Neuronal stem cell (in vitro differentiated cells): ENCODE measurements around the gene CCDC71L.

ENCODE experiments used
- DNase-seq: peaks from one replicate; pipeline ENCODE4 v3.0.0-alpha.2; 2013; ENCODE audit warnings: low spot score
- H2AFZ ChIP-seq: one replicate; pipeline ENCODE4 v1.6.1; 2013; ENCODE audit warnings: mild to moderate bottlenecking, low read length, inconsistent platforms
- H2AK5ac ChIP-seq: 2 replicates; pipeline ENCODE4 v1.6.1; 2013; ENCODE audit warnings: low read depth, mild to moderate bottlenecking, inconsistent platforms, low read length, moderate library complexity, mixed read lengths
- H2BK120ac ChIP-seq: 2 replicates; pipeline ENCODE4 v1.6.1; 2013; ENCODE audit warnings: low read depth, mild to moderate bottlenecking, inconsistent platforms, low read length, moderate library complexity, mixed read lengths
- H2BK12ac ChIP-seq: one replicate; pipeline ENCODE4 v1.6.1; 2013; ENCODE audit warnings: low read length, inconsistent platforms
- H2BK15ac ChIP-seq: 2 replicates; pipeline ENCODE4 v1.6.1; 2013; ENCODE audit warnings: mild to moderate bottlenecking, low read length, inconsistent platforms, mixed read lengths
- H2BK5ac ChIP-seq: one replicate; pipeline ENCODE4 v1.6.1; 2013; ENCODE audit warnings: inconsistent platforms, mild to moderate bottlenecking, low read length, moderate library complexity
- H3K14ac ChIP-seq: one replicate; pipeline ENCODE4 v1.6.1; 2013; ENCODE audit warnings: low read length, inconsistent platforms
- H3K18ac ChIP-seq: 2 replicates; pipeline ENCODE4 v1.6.1; 2013; ENCODE audit warnings: low read length, inconsistent platforms
- H3K23ac ChIP-seq: 2 replicates; pipeline ENCODE4 v1.6.1; 2013; ENCODE audit warnings: low read depth, mild to moderate bottlenecking, mixed read lengths, low read length, inconsistent platforms; ENCODE audit not compliant: poor library complexity
- H3K27ac ChIP-seq: replicated peaks from 3 replicates; pipeline ENCODE4 v1.5.1; 2013; ENCODE audit warnings: low read length, inconsistent platforms
- H3K27me3 ChIP-seq, 3 experiments: 2 replicates each; pipeline ENCODE4 v1.6.1; 2013; ENCODE audit warnings: low read length in 3 of 3, mild to moderate bottlenecking in 2 of 3, inconsistent platforms in 1 of 3, low read depth in 1 of 3, mixed read lengths in 1 of 3, moderate library complexity in 1 of 3; ENCODE audit not compliant: control insufficient read depth in 3 of 3, insufficient read depth in 3 of 3
- H3K36me3 ChIP-seq, 2 donors: replicated peaks in 1 of 2; 2 replicates each; pipeline ENCODE4 v1.6.1; 2013; ENCODE audit warnings: low read length in 2 of 2; ENCODE audit not compliant: control insufficient read depth in 2 of 2, insufficient read depth in 2 of 2
- H3K4ac ChIP-seq: 2 replicates; pipeline ENCODE4 v1.6.1; 2013; ENCODE audit warnings: inconsistent platforms, mild to moderate bottlenecking, low read length, moderate library complexity
- H3K4me1 ChIP-seq, 2 donors: 1 replicate in 1 of 2; 2 replicates in 1 of 2; pipeline ENCODE4 v1.6.1; 2013; ENCODE audit warnings: low read length in 2 of 2, low read depth in 1 of 2; ENCODE audit not compliant: control insufficient read depth in 2 of 2, insufficient read depth in 1 of 2
- H3K4me2 ChIP-seq: one replicate; pipeline ENCODE4 v1.6.1; 2013; ENCODE audit warnings: mild to moderate bottlenecking, low read length, inconsistent platforms; ENCODE audit not compliant: insufficient read depth, poor library complexity, severe bottlenecking
- H3K4me3 ChIP-seq, 2 donors: 2 replicates each; pipeline ENCODE4 v1.5.1; 2013; ENCODE audit warnings: low read length in 2 of 2, mild to moderate bottlenecking in 2 of 2, inconsistent platforms in 1 of 2, moderate library complexity in 1 of 2
- H3K79me1 ChIP-seq: one replicate; pipeline ENCODE4 v1.6.1; 2013; ENCODE audit warnings: low read depth, mild to moderate bottlenecking, inconsistent platforms, low read length, moderate library complexity
- H3K9ac ChIP-seq: one replicate; pipeline ENCODE4 v1.6.1; 2013; ENCODE audit warnings: mild to moderate bottlenecking, low read depth, low read length, inconsistent platforms; ENCODE audit not compliant: poor library complexity
- H3K9me3 ChIP-seq, 2 donors: replicated peaks in 1 of 2; 2 replicates each; pipeline versions ENCODE3 to v1.6.1; 2013; ENCODE audit warnings: low read length in 2 of 2, mild to moderate bottlenecking in 2 of 2, inconsistent platforms in 1 of 2, low read depth in 1 of 2, mixed read lengths in 1 of 2, moderate library complexity in 1 of 2; ENCODE audit not compliant: control insufficient read depth in 2 of 2, insufficient read depth in 1 of 2
- H4K8ac ChIP-seq: one replicate; pipeline ENCODE4 v1.6.1; 2013; ENCODE audit warnings: low read depth, mild to moderate bottlenecking, inconsistent platforms, low read length, moderate library complexity
- H4K91ac ChIP-seq: one replicate; pipeline ENCODE4 v1.6.1; 2013; ENCODE audit warnings: low read length, low read depth, mild to moderate bottlenecking, inconsistent platforms; ENCODE audit not compliant: poor library complexity
- WGBS, 2 donors: extraction: QIAGEN DNeasy Blood & Tissue Kit; methylation state at CpG; one replicate each; pipeline ENCODE4 v1.1.7; 2013; ENCODE audit warnings: missing lambda C conversion rate in 2 of 2, mixed read lengths in 1 of 2; ENCODE audit not compliant: insufficient read length in 2 of 2, insufficient replicate concordance in 1 of 2; ENCODE audit errors: extremely low coverage in 2 of 2; 5-methylcytosine and 5-hydroxymethylcytosine counted together

Gene CCDC71L

GRCh38 chr7:106617860-106618259, 43.1 kb downstream of the CCDC71L start:
- no peak overlapping the region for H3K9ac ChIP-seq
- H3K27ac ChIP-seq = no peak overlapping the region
- no peak overlapping the region for H3K4me3 ChIP-seq
- no peaks in the 10 kb centered on the region for H3K36me3 ChIP-seq
- H3K4ac ChIP-seq = no peak overlapping the region
- H2BK5ac ChIP-seq = no peak overlapping the region
- H3K14ac ChIP-seq = no peak overlapping the region
- H2AK5ac ChIP-seq = no peak overlapping the region
- H3K23ac ChIP-seq = no peak overlapping the region
- H2BK15ac ChIP-seq = no peak overlapping the region
- no CpG with 5 or more reads among the region's 2 CpGs for WGBS, 2 donors
- H3K79me1 ChIP-seq = no peaks in the 10 kb centered on the region
- H2AFZ ChIP-seq = no peak overlapping the region
- no peaks in the 10 kb centered on the region for H3K27me3 ChIP-seq
- peaks cover 0 to 2% of the 10 kb centered on the region in 2 donors for H3K9me3 ChIP-seq
- no peak for DNase-seq
- no peak overlapping the region for H2BK12ac ChIP-seq
- no peak overlapping the region for H4K8ac ChIP-seq
- H2BK120ac ChIP-seq = no peak overlapping the region
- no peak overlapping the region for H4K91ac ChIP-seq
- H3K4me2 ChIP-seq = no peak overlapping the region
- no peak overlapping the region for H3K18ac ChIP-seq
- peaks cover 0 to 2% of the 10 kb centered on the region in 2 donors for H3K4me1 ChIP-seq

DNA sequence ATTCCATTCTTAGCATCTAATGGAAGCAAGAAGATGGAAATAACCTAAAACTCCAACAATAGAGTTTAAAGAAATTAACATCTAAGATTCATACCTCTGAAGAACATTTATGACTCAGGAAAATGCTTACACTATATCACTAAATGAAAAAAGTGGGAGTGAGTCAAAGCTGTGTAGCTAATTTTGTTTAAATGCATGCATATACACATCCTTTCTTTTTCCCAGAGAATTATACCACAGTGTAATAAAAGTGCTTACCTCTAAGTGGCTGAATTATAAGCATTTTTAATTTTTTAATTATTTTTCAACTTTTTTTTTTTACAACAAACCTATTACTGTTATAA, 44.3 kb downstream of the CCDC71L start:
- Histone ChIP-seq H3K18ac (no peak overlapping the region), H3K27ac (no peak overlapping the region), H3K36me3 (no peaks in the 10 kb centered on the region), H3K4ac (no peak overlapping the region), H3K14ac (no peak overlapping the region), H4K91ac (no peak overlapping the region), H3K4me1 (peaks cover 0 to 2% of the 10 kb centered on the region in 2 donors), H3K23ac (no peak overlapping the region), H3K9me3 (peaks cover 0 to 3% of the 10 kb centered on the region in 2 donors), H2BK12ac (no peak overlapping the region), H2BK120ac (no peak overlapping the region), H3K79me1 (no peaks in the 10 kb centered on the region), H2BK5ac (no peak overlapping the region), H3K27me3 (no peaks in the 10 kb centered on the region), H2AFZ (no peak overlapping the region), H2AK5ac (no peak overlapping the region), H2BK15ac (no peak overlapping the region), H4K8ac (no peak overlapping the region), H3K4me2 (no peak overlapping the region), H3K4me3 (no peak overlapping the region), H3K9ac (no peak overlapping the region)
- no peak for DNase-seq

- no peak overlapping the region for H3K18ac ChIP-seq
- H3K23ac ChIP-seq = no peak overlapping the region
- H2AK5ac ChIP-seq = no peak overlapping the region
- no peak overlapping the region for H3K14ac ChIP-seq
- no peak overlapping the region for H2BK12ac ChIP-seq
- H3K9ac ChIP-seq = no peak overlapping the region
- no peaks in the 10 kb centered on the region for H3K36me3 ChIP-seq
- no peaks in the 10 kb centered on the region for H3K27me3 ChIP-seq
- no peak for DNase-seq
- WGBS, 2 donors = no CpG with 5 or more reads among the region's 3 CpGs
- peaks cover 0 to 3% of the 10 kb centered on the region in 2 donors for H3K9me3 ChIP-seq
- no peak overlapping the region for H3K27ac ChIP-seq
- H3K79me1 ChIP-seq = no peaks in the 10 kb centered on the region
- H3K4me2 ChIP-seq = no peak overlapping the region
- H2BK15ac ChIP-seq = no peak overlapping the region
- no peak overlapping the region for H3K4me3 ChIP-seq
- no peak overlapping the region for H2BK5ac ChIP-seq
- H4K91ac ChIP-seq = no peak overlapping the region
- no peak overlapping the region for H2AFZ ChIP-seq
- no peak overlapping the region for H4K8ac ChIP-seq
- H2BK120ac ChIP-seq = no peak overlapping the region
- H3K4me1 ChIP-seq = peaks cover 0 to 2% of the 10 kb centered on the region in 2 donors
- no peak overlapping the region for H3K4ac ChIP-seq
Observed at GRCh38 chr7:106615808-106616707, 44.9 kb downstream of the CCDC71L start.

- no peak overlapping the region for H3K4ac ChIP-seq
- H3K27ac ChIP-seq = no peak overlapping the region
- no peak overlapping the region for H3K18ac ChIP-seq
- H3K9me3 ChIP-seq = peaks cover 0 to 3% of the 10 kb centered on the region in 2 donors
- no peak overlapping the region for H3K4me2 ChIP-seq
- H2BK15ac ChIP-seq = no peak overlapping the region
- H3K14ac ChIP-seq = no peak overlapping the region
- H3K27me3 ChIP-seq = no peaks in the 10 kb centered on the region
- no peak for DNase-seq
- no peak overlapping the region for H2AFZ ChIP-seq
- no peak overlapping the region for H3K9ac ChIP-seq
- no peaks in the 10 kb centered on the region for H3K36me3 ChIP-seq
- no peaks in the 10 kb centered on the region for H3K79me1 ChIP-seq
- H3K4me1 ChIP-seq = peaks cover 0 to 2% of the 10 kb centered on the region in 2 donors
- no peak overlapping the region for H2BK12ac ChIP-seq
- WGBS, 2 donors = no CpG with 5 or more reads among the region's 2 CpGs
- no peak overlapping the region for H3K23ac ChIP-seq
- no peak overlapping the region for H2BK120ac ChIP-seq
- H2AK5ac ChIP-seq = no peak overlapping the region
- H4K8ac ChIP-seq = no peak overlapping the region
- H2BK5ac ChIP-seq = no peak overlapping the region
- H3K4me3 ChIP-seq = no peak overlapping the region
- H4K91ac ChIP-seq = no peak overlapping the region
Observed at GRCh38 chr7:106614751-106615150, 46.2 kb downstream of the CCDC71L start.
